Measurements from ENCODE around the gene RANBP10. TPM values are rescaled to one million over a fixed set of nuclear protein-coding genes. Genes with fewer than 3 reads are reported as not detected.

The RANBP10 gene
- total RNA-seq, 1 donor from 2014 or later = 21.7 TPM

DNA sequence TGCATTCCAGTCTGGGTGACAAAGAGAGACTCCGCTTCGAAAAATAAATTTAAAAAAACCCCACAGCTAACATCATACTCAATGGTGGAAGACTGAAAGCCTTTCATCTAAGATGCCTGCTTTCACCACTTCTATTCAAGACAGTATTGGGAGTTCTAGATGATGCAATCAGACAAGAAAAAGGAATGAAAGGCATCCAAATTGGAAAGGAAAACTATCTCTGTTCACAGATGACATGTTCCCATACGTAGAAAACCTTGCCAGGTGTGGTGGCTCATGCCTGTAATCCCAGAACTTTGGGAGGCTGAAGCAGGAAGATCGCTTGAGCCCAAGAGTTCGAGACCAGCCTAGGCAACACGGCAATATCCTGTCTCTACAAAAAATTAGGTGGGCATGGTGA lies 31.1 kb downstream of the RANBP10 start:
- Mint-ChIP-seq H3K9me3 (no peaks in the 10 kb centered on the region), H3K4me1 (peaks cover under 1% of the 10 kb centered on the region), H3K27ac (ENCODE audit: unreplicated experiment) (no peak overlapping the region), H3K27me3 (ENCODE audit: low read depth) (no peaks in the 10 kb centered on the region), H3K4me3 (no peak overlapping the region), H3K36me3 (ENCODE audit: low read depth) (peaks cover 10% of the 10 kb centered on the region)
- TF ChIP-seq, protein P1, sequence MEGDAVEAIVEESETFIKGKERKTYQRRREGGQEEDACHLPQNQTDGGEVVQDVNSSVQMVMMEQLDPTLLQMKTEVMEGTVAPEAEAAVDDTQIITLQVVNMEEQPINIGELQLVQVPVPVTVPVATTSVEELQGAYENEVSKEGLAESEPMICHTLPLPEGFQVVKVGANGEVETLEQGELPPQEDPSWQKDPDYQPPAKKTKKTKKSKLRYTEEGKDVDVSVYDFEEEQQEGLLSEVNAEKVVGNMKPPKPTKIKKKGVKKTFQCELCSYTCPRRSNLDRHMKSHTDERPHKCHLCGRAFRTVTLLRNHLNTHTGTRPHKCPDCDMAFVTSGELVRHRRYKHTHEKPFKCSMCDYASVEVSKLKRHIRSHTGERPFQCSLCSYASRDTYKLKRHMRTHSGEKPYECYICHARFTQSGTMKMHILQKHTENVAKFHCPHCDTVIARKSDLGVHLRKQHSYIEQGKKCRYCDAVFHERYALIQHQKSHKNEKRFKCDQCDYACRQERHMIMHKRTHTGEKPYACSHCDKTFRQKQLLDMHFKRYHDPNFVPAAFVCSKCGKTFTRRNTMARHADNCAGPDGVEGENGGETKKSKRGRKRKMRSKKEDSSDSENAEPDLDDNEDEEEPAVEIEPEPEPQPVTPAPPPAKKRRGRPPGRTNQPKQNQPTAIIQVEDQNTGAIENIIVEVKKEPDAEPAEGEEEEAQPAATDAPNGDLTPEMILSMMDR (conservative IDR thresholded peaks at IDR 0.05) = no peak
- DNase-seq (ENCODE audit: low read depth, low spot score) = no peak

DNA sequence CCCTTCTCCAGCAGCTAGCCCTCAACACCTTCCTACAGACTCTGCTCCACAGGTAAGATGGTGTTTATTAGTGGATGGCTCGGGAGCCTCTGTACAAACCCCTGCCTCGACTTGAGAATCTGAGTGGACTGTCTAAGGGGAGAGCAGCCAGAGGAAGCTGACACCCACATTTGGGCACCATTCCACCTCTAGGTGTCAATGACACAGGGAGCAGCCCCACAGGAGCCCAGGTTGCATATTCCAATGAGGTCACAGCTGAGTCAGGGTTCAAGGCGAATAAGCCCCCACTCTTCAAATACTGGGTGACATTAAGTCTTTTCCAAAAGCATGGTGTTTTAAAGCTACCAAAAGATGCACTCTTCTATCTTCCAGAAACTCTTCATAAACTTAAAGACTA lies 31.9 kb downstream of the RANBP10 start:
- H3K27me3 Mint-ChIP-seq (ENCODE audit: low read depth) = no peaks in the 10 kb centered on the region
- TF ChIP-seq, protein P1 (conservative IDR thresholded peaks at IDR 0.05) = no peak
- H3K27ac Mint-ChIP-seq (ENCODE audit: unreplicated experiment) = no peak overlapping the region
- no peak for DNase-seq (ENCODE audit: low read depth, low spot score)
- H3K9me3 Mint-ChIP-seq = no peaks in the 10 kb centered on the region
- peaks cover 4% of the 10 kb centered on the region for H3K4me1 Mint-ChIP-seq
- peaks cover 9% of the 10 kb centered on the region for H3K36me3 Mint-ChIP-seq (ENCODE audit: low read depth)
- H3K4me3 Mint-ChIP-seq = no peak overlapping the region

DNA sequence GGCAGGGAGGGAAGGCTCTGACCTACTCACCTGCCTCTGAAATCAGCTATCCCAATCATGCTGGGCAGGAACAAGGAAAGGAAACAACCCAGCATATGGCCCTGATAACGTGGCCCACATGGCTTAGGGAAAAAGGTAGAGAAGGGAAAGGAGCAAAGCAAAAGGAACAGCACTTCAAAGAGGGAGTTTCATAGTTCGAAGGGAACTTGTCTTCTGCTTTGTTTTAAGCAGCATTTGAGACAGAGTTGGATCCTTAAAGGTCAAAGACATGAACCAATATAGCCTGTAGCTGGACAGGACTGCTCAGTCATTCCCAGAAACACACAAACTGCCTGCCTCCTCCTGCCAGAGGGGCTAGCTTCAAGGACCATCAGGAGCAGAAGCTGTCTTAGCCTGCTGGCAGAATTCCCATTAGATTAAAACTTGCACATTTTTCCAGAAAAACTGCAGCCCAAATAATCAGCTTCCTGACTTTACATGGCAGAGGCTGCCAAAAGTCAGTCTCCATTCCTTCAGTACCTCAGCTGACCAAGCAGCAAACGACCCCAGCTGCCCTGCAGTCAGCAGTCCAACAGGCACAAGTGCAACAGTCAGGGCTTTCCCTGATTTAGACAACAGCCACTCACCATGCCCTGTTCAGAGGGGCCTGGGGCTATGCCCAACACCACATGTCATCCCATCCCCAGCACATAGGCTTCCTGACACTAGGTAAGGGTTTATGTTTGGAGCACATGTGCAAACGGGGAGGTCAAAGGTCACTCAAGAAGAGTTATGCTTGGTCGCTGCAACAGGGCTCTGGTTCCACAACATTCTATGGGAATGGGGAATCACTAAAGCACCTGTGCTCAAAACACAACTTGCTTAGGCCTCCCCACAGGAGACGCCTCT lies 32.5 kb downstream of the RANBP10 start:
- Mint-ChIP-seq H3K36me3 (ENCODE audit: low read depth) (peaks cover 9% of the 10 kb centered on the region), H3K4me3 (no peak overlapping the region), H3K27ac (ENCODE audit: unreplicated experiment) (no peak overlapping the region), H3K4me1 (peaks cover 4% of the 10 kb centered on the region), H3K27me3 (ENCODE audit: low read depth) (no peaks in the 10 kb centered on the region), H3K9me3 (no peaks in the 10 kb centered on the region)
- TF ChIP-seq, protein P1 (conservative IDR thresholded peaks at IDR 0.05) = no peak
- no peak for DNase-seq (ENCODE audit: low read depth, low spot score)

DNA sequence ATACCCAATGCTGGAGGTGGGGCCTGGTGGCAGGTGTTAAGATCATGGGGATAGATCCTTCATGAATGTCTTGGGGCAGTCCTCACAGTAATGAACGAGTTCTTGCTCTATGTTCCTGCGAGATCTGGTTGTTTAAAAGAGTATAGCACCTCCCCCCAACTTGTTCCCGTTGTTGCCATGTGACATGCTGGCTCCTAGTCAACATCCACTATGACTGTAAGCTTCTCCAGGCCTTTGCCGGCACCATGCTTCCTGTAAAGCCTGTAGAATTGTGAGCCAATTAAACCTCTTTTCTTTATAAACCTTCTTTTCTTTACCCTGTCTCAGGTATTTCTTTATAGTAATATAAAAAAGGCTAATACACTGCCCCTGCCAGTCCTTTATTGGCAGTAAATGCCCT lies 33.3 kb downstream of the RANBP10 start:
- H3K27ac Mint-ChIP-seq (ENCODE audit: unreplicated experiment) = no peak overlapping the region

DNA sequence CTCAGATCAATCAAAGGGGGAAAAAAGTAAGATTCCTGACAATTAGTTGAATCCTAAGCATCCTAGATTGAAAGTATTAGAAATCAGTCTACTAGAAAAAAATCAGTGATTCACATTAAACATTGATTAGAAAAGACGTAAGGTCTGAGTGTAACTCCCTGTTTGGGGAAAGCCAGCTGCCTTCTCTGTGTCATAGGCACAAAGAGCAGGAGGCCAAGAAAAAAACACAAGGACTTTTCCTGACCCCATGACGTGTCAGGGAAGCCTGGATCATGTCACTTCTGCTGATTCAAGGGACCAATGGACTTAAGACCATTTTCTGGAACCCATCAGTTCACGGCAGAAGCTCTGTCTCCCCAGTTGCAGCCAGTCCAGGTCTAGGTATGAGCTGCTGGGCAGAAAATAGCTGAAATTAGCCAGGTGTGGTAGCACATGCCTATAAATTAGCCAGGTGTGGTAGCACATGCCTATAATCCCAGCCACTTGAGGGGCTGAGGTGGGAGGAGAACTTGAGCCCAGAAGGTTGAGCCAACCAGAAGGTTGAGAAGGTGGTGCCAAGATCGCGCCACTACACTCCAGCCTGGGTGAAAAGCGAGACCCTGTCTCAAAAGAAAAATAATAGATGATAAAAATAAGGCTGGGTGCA lies 35.9 kb downstream of the RANBP10 start:
- TF ChIP-seq, protein P1 (conservative IDR thresholded peaks at IDR 0.05) = no peak
- no peak overlapping the region for H3K4me3 Mint-ChIP-seq
- DNase-seq (ENCODE audit: low read depth, low spot score) = no peak
- H3K4me1 Mint-ChIP-seq = peaks cover 4% of the 10 kb centered on the region
- peaks cover 15% of the 10 kb centered on the region for H3K36me3 Mint-ChIP-seq (ENCODE audit: low read depth)
- H3K27ac Mint-ChIP-seq (ENCODE audit: unreplicated experiment) = peak overlapping the region; percentile 50
- no peaks in the 10 kb centered on the region for H3K27me3 Mint-ChIP-seq (ENCODE audit: low read depth)
- H3K9me3 Mint-ChIP-seq = no peaks in the 10 kb centered on the region

More for the DNA sequence above, 33.3 kb downstream of the RANBP10 start:
- Mint-ChIP-seq H3K36me3 (ENCODE audit: low read depth) (peaks cover 9% of the 10 kb centered on the region), H3K27me3 (ENCODE audit: low read depth) (no peaks in the 10 kb centered on the region), H3K4me3 (no peak overlapping the region), H3K9me3 (no peaks in the 10 kb centered on the region), H3K4me1 (peaks cover 4% of the 10 kb centered on the region)
- TF ChIP-seq, protein P1 (conservative IDR thresholded peaks at IDR 0.05) = no peak
- no peak for DNase-seq (ENCODE audit: low read depth, low spot score)
